ENCODE data around the gene MZF1.

MZF1 gene

DNA sequence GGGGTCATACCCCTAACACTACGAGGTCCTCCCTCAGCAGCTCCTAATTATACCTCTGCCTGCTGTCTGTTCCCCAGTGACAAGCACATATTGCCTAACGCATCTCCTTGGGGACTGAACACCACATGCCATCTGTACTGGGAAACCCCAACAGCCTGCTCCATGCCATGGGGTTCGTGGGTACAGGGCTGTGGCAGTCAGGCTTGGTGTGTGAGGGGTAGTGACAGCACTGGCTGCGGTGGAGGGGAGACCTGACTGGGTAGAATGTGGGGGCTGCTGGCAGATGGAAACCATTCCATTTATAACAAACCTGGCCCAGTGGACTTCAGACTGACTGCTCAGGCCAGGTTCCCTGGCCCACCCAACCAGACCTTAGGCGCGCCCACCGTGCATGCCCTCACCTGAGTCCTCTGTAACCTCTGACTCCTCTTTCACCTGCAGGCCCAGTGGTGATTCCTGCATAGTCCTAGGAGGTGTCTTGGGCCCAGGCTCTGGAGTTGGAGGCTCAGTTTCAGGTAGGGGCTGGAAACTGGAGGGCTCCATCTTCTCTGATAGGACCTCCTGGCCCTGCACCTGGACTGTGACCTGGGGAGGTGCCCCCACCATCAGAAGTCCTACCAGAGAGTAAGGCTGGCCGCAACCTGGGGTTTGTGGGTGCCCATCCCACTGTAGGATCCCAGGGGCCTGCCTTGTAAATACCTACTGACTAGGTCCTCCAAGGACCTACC is 3.0 kb downstream of the MZF1 start:
- Histone ChIP-seq H3K27me3 (ENCODE audit: control insufficient read depth in 1 of 2, insufficient read depth in 2 of 2, low read length in 2 of 2) (no peaks in the 10 kb centered on the region), H3K27ac (ENCODE audit: low read depth, low read length) (no peak overlapping the region), H3K36me3 (ENCODE audit: control insufficient read depth in 1 of 2, insufficient read depth in 2 of 2, low read length in 2 of 2) (peaks cover 12 to 31% of the 10 kb centered on the region in 2 donors)

GRCh38 chr19:58569191-58569942 is 3.8 kb downstream of the MZF1 start:
- Histone ChIP-seq H3K4me1 (ENCODE audit: control insufficient read depth in 1 of 2, insufficient read depth in 2 of 2, low read length in 2 of 2) (peaks cover 12 to 13% of the 10 kb centered on the region in 2 donors), H3K4me3 (ENCODE audit: low read depth in 1 of 2, low read length in 2 of 2) (no peak overlapping the region), H3K9me3 (ENCODE audit: control insufficient read depth in 1 of 2, low read length in 2 of 2) (no peaks in the 10 kb centered on the region), H3K27ac (ENCODE audit: low read depth, low read length) (no peak overlapping the region), H3K27me3 (ENCODE audit: control insufficient read depth in 1 of 2, insufficient read depth in 2 of 2, low read length in 2 of 2) (no peaks in the 10 kb centered on the region), H3K36me3 (ENCODE audit: control insufficient read depth in 1 of 2, insufficient read depth in 2 of 2, low read length in 2 of 2) (peaks cover 12 to 31% of the 10 kb centered on the region in 2 donors), H3K9ac (ENCODE audit: low read depth in 1 of 2, low read length in 2 of 2) (no peak overlapping the region)

More for the DNA sequence above, 3.0 kb downstream of the MZF1 start:
- Histone ChIP-seq H3K4me3 (ENCODE audit: low read depth in 1 of 2, low read length in 2 of 2) (no peak overlapping the region), H3K4me1 (ENCODE audit: control insufficient read depth in 1 of 2, insufficient read depth in 2 of 2, low read length in 2 of 2) (peaks cover 13 to 14% of the 10 kb centered on the region in 2 donors), H3K9me3 (ENCODE audit: control insufficient read depth in 1 of 2, low read length in 2 of 2) (no peaks in the 10 kb centered on the region), H3K9ac (ENCODE audit: low read depth in 1 of 2, low read length in 2 of 2) (no peak overlapping the region)

- H3K9me3 ChIP-seq (ENCODE audit: control insufficient read depth in 1 of 2, low read length in 2 of 2), result no peaks in the 10 kb centered on the region
- no peak overlapping the region for H3K9ac ChIP-seq (ENCODE audit: low read depth in 1 of 2, low read length in 2 of 2)
- no peak overlapping the region for H3K4me3 ChIP-seq (ENCODE audit: low read depth in 1 of 2, low read length in 2 of 2)
- peaks cover 12 to 31% of the 10 kb centered on the region in 2 donors for H3K36me3 ChIP-seq (ENCODE audit: control insufficient read depth in 1 of 2, insufficient read depth in 2 of 2, low read length in 2 of 2)
- peaks cover 5 to 10% of the 10 kb centered on the region in 2 donors for H3K4me1 ChIP-seq (ENCODE audit: control insufficient read depth in 1 of 2, insufficient read depth in 2 of 2, low read length in 2 of 2)
- H3K27me3 ChIP-seq (ENCODE audit: control insufficient read depth in 1 of 2, insufficient read depth in 2 of 2, low read length in 2 of 2), result no peaks in the 10 kb centered on the region
- no peak overlapping the region for H3K27ac ChIP-seq (ENCODE audit: low read depth, low read length)
These were observed 4.5 kb downstream of the MZF1 start for GRCh38 chr19:58568453-58569130.

DNA sequence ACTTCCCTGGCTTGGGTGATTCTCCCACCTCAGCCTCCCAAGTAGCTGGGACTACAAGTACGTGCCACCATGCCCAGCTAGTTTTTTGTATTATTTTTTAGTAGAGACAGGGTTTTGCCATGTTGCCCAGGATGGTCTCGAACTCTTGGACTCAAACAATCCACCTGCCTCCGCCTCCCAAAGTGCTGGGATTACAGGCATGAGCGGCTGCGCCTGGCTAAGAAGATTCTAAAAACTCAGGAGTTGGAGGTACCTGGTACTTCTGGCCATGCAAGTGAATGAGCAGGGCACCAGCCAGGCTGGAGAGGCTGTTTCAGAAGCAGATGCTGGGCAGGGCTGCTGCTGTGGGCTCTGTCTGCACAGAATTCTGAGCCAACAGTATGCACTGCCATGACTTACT is 6.1 kb downstream of the MZF1 start:
- Histone ChIP-seq H3K9ac (ENCODE audit: low read depth in 1 of 2, low read length in 2 of 2) (no peak overlapping the region), H3K27me3 (ENCODE audit: control insufficient read depth in 1 of 2, insufficient read depth in 2 of 2, low read length in 2 of 2) (no peaks in the 10 kb centered on the region), H3K9me3 (ENCODE audit: control insufficient read depth in 1 of 2, low read length in 2 of 2) (no peaks in the 10 kb centered on the region), H3K4me3 (ENCODE audit: low read depth in 1 of 2, low read length in 2 of 2) (no peak overlapping the region), H3K4me1 (ENCODE audit: control insufficient read depth in 1 of 2, insufficient read depth in 2 of 2, low read length in 2 of 2) (peaks cover 17 to 20% of the 10 kb centered on the region in 2 donors), H3K36me3 (ENCODE audit: control insufficient read depth in 1 of 2, insufficient read depth in 2 of 2, low read length in 2 of 2) (peaks cover 12 to 31% of the 10 kb centered on the region in 2 donors), H3K27ac (ENCODE audit: low read depth, low read length) (no peak overlapping the region)

GRCh38 chr19:58563823-58564222 is 9.3 kb downstream of the MZF1 start:
- Histone ChIP-seq H3K27ac (ENCODE audit: low read depth, low read length) (no peak overlapping the region), H3K27me3 (ENCODE audit: control insufficient read depth in 1 of 2, insufficient read depth in 2 of 2, low read length in 2 of 2) (no peaks in the 10 kb centered on the region), H3K9me3 (ENCODE audit: control insufficient read depth in 1 of 2, low read length in 2 of 2) (no peaks in the 10 kb centered on the region), H3K4me3 (ENCODE audit: low read depth in 1 of 2, low read length in 2 of 2) (no peak overlapping the region), H3K9ac (ENCODE audit: low read depth in 1 of 2, low read length in 2 of 2) (no peak overlapping the region), H3K36me3 (ENCODE audit: control insufficient read depth in 1 of 2, insufficient read depth in 2 of 2, low read length in 2 of 2) (peaks cover 3 to 9% of the 10 kb centered on the region in 2 donors), H3K4me1 (ENCODE audit: control insufficient read depth in 1 of 2, insufficient read depth in 2 of 2, low read length in 2 of 2) (peaks cover 29 to 34% of the 10 kb centered on the region in 2 donors)

DNA sequence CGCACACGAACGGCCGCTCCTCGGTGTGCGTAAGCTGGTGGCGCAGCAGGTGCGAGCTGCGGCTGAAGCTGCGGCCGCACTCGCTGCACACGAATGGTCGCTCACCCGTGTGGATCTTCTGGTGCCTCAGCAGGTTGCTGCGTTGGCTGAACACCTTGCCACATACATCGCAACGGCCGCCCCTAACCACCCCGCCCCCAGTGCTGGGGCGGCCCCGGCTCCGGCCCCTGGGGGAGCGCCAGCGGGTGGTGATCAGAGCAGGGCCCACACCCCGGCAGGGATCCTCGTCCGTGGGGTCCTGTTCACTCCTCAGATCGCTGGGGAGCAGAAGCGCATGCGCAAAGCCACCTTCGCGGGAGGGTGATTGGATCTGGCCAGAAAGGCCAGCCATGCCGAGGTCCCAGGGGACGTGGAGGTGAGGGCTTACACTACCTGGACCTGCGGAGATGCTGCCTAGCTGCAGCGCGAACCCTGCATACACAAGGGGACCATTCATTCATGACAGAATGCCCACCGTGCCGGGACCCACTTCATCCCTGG is 10.0 kb downstream of the MZF1 start:
- peak overlapping the region; percentile 26 to 65 for H3K9ac ChIP-seq (ENCODE audit: low read depth in 1 of 2, low read length in 2 of 2)

DNA sequence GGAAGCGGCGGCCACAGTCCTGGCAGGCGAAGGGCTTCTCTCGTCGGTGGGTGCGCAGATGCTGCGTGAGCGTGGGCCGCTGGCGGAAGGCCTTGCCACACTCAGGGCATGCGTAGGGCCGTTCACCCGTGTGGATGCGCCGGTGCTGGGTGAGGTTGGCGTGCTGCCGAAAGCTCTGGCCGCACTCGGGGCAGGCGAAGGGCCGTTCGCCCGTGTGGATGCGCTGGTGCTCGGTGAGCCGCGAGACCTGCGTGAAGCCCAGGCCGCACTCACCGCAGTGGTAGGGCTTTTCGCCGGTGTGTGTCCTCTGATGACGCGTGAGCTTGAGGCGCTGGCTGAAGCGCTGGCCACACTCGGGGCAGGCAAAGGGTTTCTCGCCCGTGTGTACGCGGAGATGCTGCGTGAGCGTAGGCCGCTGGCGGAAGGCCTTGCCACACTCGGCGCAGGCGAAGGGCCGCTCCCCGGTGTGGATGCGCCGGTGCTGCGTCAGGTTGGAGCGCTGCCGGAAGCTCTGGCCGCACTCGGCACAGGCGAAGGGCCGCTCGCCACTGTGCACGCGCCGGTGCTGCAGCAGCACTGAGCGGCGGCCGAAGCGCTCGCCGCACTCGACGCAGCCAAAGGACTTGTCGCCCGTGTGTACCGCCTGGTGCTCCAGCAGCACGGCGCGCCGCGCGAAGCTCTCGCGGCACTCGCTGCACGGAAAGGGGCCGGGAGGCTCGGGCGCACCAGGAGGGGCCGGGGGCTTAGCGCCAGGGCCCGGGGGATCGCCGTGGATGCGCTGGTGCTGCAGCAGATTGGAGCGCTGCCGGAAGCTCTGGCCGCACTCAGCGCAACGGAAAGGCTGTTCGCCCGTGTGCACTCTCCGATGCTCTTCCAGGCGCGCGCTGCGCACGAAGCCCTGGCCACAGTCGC is 10.8 kb downstream of the MZF1 start:
- peaks cover 34 to 37% of the 10 kb centered on the region in 2 donors for H3K4me1 ChIP-seq (ENCODE audit: control insufficient read depth in 1 of 2, insufficient read depth in 2 of 2, low read length in 2 of 2)
- peak overlapping the region; percentile 39 to 65 for H3K9ac ChIP-seq (ENCODE audit: low read depth in 1 of 2, low read length in 2 of 2)
- H3K9me3 ChIP-seq (ENCODE audit: control insufficient read depth in 1 of 2, low read length in 2 of 2), result no peaks in the 10 kb centered on the region
- peak overlapping the region; percentile 64 to 68 for H3K4me3 ChIP-seq (ENCODE audit: low read depth in 1 of 2, low read length in 2 of 2)
- H3K27ac ChIP-seq (ENCODE audit: low read depth, low read length), result no peak overlapping the region
- H3K27me3 ChIP-seq (ENCODE audit: control insufficient read depth in 1 of 2, insufficient read depth in 2 of 2, low read length in 2 of 2), result no peaks in the 10 kb centered on the region
- H3K36me3 ChIP-seq (ENCODE audit: control insufficient read depth in 1 of 2, insufficient read depth in 2 of 2, low read length in 2 of 2), result peaks cover 0 to 2% of the 10 kb centered on the region in 2 donors

More for the DNA sequence above, 10.0 kb downstream of the MZF1 start:
- H3K27ac ChIP-seq (ENCODE audit: low read depth, low read length), result no peak overlapping the region
- H3K4me1 ChIP-seq (ENCODE audit: control insufficient read depth in 1 of 2, insufficient read depth in 2 of 2, low read length in 2 of 2), result peaks cover 29 to 34% of the 10 kb centered on the region in 2 donors
- H3K4me3 ChIP-seq (ENCODE audit: low read depth in 1 of 2, low read length in 2 of 2), result peak overlapping the region; percentile 64 to 68
- peaks cover 0 to 4% of the 10 kb centered on the region in 2 donors for H3K36me3 ChIP-seq (ENCODE audit: control insufficient read depth in 1 of 2, insufficient read depth in 2 of 2, low read length in 2 of 2)
- H3K9me3 ChIP-seq (ENCODE audit: control insufficient read depth in 1 of 2, low read length in 2 of 2), result no peaks in the 10 kb centered on the region
- no peaks in the 10 kb centered on the region for H3K27me3 ChIP-seq (ENCODE audit: control insufficient read depth in 1 of 2, insufficient read depth in 2 of 2, low read length in 2 of 2)

DNA sequence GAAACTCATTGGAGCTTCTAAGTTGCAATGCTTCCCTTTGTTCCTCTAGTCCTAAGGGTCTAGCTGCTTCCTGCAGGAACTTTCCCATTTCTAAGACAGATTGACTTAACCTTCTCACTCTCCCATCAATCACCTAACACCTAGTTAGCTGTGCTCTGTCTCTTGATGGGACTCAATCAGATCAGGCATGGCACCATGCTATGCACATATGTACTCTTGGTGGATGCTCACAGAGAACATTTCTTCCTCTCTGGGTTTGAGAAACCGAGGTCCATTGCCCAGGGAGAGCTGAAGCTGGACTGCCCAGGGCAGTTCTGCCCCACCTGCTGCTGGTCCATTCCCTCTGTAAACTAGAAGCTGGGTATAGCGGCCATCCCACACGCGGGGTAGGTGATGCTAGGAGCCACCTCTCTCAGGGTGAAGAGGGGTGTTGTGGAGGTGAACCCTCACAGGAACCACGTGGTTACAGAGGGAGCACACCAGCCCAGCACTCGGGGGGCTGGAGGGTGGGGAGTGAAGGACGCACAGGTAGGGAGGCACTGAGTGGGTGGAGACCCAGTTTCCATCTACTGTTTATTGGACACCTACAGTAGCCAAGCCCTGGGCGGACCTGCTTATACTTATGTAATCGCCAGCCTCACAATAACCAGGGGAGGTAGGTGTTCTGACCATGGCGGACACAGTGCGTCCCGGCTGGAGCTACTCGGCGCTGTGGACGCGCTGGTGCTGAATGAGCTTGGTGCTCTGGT is 11.6 kb downstream of the MZF1 start:
- Histone ChIP-seq H3K27ac (ENCODE audit: low read depth, low read length) (no peak overlapping the region), H3K4me1 (ENCODE audit: control insufficient read depth in 1 of 2, insufficient read depth in 2 of 2, low read length in 2 of 2) (peaks cover 42 to 46% of the 10 kb centered on the region in 2 donors), H3K27me3 (ENCODE audit: control insufficient read depth in 1 of 2, insufficient read depth in 2 of 2, low read length in 2 of 2) (no peaks in the 10 kb centered on the region), H3K9me3 (ENCODE audit: control insufficient read depth in 1 of 2, low read length in 2 of 2) (no peaks in the 10 kb centered on the region), H3K36me3 (ENCODE audit: control insufficient read depth in 1 of 2, insufficient read depth in 2 of 2, low read length in 2 of 2) (peaks cover 3 to 4% of the 10 kb centered on the region in 2 donors), H3K4me3 (ENCODE audit: low read depth in 1 of 2, low read length in 2 of 2) (peak overlapping the region; percentile 64 to 68), H3K9ac (ENCODE audit: low read depth in 1 of 2, low read length in 2 of 2) (peak overlapping the region; percentile 39 to 65)

DNA sequence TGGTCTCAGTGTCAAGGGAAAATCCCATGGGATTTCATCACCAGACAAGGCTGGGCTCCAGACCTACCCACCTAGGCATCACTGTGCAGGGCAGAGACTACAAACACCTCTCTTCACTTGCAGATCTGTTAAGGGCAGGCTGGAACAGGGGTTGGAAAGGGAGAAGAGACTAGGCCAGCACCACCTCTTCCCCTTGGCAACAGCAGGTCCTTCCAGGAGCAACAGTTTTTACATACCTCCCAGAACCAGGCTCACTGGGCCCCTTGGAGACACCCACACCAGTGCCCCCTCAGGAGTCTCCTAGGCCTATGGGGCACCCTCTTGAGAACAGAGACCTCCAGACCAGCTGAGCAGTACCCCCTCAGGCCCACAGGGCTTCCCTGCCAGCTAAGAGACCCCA is 12.2 kb downstream of the MZF1 start:
- no peak overlapping the region for H3K27ac ChIP-seq (ENCODE audit: low read depth, low read length)
- peaks cover 47 to 51% of the 10 kb centered on the region in 2 donors for H3K4me1 ChIP-seq (ENCODE audit: control insufficient read depth in 1 of 2, insufficient read depth in 2 of 2, low read length in 2 of 2)
- no peaks in the 10 kb centered on the region for H3K9me3 ChIP-seq (ENCODE audit: control insufficient read depth in 1 of 2, low read length in 2 of 2)

More for the DNA sequence above, 12.2 kb downstream of the MZF1 start:
- Histone ChIP-seq H3K27me3 (ENCODE audit: control insufficient read depth in 1 of 2, insufficient read depth in 2 of 2, low read length in 2 of 2) (no peaks in the 10 kb centered on the region), H3K4me3 (ENCODE audit: low read depth in 1 of 2, low read length in 2 of 2) (no peak overlapping the region), H3K36me3 (ENCODE audit: control insufficient read depth in 1 of 2, insufficient read depth in 2 of 2, low read length in 2 of 2) (peaks cover 7 to 10% of the 10 kb centered on the region in 2 donors), H3K9ac (ENCODE audit: low read depth in 1 of 2, low read length in 2 of 2) (no peak overlapping the region)
